Activated naive CD4-positive, alpha-beta T cell (primary cell): ENCODE data around the gene RASAL3.

Source experiments
- DNase-seq, 4 experiments: peaks; one replicate each; lab custom pipeline; 2025; lab: John Stamatoyannopoulos, UW

Gene RASAL3

DNA sequence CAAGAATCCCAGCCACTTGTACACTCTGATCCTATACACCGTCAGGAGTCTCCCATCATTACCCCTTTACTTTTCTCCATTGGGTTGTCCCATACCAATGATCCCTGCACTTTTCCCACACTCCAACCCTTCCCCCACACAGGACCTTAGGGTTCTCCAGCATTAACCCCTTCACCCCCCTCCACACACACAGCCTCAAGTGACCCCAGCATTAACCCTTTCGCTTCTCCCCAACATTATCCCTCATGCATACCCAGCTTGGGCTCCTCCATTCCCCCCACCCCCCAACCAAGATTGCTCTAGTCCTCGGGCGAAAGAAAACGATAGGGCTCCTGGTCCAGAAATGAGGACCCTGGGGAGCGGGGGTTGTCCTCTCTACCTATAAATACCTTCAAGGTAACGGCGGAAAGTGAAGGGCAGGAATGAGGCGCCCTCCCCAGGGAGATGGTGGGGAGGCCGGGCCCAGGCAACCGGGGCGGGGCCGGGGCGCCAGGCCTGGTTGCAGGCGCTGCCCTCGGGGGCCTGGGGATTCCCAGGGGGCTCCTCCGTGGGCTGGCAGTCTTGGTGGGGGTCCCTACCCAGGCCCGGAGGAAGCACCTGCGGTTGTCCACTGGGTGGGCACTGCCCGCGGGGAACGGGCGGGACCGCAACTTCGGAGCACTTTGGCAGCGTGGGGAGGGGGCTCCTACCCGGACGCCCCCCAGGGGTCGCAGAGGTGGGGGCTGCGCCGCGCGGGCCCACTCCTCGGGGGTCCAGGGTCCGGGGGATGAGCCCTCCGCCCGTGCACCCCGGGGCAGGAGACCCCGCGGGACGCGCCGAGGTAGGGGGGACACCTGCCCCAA lies 15.3 kb downstream of the RASAL3 start:
- DNase-seq, result no peak

DNA sequence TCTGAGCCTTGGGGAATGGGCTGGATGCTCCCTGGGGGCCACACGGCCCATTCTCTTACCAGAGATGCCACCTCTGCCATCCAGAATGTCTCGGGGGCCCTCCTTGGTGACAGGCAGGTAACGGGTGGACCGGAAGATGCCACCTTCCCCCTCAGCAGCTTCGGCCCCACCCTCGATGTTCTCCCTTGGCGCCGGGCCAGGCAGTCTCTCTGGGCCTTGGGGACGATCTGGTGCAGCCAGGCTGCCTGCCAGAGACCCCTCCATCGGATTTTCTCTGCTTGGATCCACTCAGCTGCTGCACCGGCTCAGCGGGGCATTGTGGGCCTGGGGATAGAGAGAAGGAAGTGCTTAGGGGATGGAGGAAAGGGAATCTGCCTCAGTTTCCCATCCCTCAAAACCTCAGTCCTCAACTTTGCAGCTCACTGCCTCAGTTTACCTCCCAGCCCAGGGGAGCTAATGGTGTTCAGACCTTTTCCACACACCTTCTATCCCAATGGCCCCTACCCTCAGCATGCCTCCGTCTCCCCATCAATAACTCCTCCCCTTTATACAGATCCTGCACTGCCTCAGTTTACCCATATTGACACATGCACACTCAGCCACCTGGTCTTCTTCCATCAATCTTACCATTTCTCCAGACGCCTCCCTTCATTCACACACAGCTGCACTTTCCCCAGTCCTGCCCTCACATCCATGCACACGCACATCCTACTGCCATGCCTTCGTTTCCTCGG lies 16.1 kb downstream of the RASAL3 start:
- DNase-seq, result no peak

- DNase-seq, result no peak
These were observed 17.3 kb downstream of the RASAL3 start for GRCh38 chr19:15447057-15447456.

GRCh38 chr19:15445807-15446376 lies 18.5 kb downstream of the RASAL3 start:
- DNase-seq, result no peak

DNA sequence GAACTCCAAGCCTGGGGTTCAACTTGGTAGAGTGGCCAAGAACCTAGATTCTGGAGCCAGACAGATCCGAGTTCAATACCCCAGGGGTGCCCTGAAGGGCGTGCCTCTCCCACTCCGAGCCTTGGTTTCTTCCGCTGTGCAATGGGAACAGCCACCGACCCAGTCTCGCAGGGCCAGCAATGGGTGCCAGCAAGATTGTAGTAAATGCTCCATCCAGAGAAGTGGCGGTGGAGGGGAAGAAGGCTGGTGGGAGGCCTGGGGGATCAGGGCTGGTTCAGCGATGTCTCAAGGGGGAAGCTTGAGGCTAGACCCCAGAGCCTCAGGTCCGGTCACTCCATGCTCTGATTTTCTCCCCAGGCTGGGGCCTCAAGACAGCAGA lies 19.1 kb downstream of the RASAL3 start:
- DNase-seq, result no peak

DNA sequence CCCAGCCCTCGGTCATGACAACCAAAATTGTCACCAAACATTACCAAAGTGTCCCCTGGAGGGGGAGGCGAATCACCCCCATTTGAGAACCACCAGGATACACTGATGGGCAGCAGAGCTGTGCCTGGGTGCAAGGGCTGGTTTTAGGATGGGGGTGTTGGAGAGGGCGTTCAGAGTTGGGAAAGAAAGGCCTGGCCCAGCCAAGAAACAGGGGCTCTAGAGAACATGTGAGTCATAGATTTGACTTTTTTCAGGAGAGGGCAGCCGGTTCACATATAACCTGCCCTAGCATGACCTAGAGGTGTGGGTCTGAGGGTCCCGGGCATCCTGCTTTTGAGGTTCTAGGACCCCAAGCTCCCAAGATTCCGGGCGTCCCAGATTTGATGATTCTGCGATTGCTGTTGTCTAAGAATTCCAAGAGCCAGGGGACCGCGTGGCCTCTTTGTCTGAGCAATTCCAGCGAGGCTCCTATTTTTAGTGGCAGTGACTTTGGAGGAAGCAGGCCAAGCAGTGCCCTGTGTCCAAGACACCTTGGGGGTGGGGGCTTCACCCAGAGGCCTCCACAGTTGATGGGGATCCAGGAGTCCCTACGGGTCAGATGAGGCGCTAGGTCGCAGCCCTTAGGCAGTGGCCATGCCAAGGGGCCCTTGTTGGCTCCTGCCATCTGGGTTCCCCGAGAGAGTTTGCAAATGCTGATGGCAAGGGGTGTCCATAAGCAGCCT lies 19.7 kb downstream of the RASAL3 start:
- DNase-seq, result no peak

DNA sequence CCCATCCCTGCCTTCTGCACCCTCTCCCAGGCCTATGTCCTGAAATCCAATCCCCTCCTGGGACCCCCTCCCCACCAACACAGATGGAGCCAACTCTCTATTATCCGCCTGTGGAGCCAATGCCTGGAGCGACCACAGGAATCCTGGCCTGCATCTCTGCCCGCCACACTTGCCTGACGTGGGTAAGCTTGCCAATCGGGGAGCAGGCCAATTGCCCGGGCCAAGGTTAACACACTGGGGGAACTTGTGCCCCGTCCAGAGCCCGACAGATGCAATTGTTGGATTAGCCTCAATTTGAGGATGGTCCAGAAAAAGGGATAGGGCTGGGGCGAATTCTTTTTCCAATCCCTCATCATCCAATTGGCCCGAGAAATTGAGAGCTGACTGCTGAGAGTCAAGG lies 20.5 kb downstream of the RASAL3 start:
- no peak for DNase-seq

DNA sequence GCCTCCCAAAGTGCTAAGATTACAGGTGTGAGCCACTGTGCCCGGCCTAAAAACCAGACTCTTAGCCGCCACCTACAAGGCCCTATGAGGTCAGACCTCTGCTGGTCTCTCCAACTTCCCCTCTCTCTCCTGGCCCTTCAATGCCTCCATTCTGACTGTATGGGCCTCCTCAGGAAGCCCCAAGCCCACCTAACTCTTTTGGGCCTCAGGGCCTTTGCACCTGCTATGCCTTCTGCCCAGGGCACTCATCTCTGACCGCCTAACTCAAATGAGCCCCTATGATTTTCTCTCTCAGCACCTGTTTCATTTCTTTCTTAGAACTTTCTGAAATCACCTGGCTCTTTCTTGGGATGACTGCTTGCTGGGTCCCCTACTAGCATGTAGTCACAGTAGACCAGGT lies 21.0 kb downstream of the RASAL3 start:
- no peak for DNase-seq

- no peak for DNase-seq
These were observed 22.0 kb downstream of the RASAL3 start for GRCh38 chr19:15442142-15442920.

- DNase-seq, result no peak
These were observed 23.0 kb downstream of the RASAL3 start for GRCh38 chr19:15441317-15441716.

GRCh38 chr19:15439821-15440641 lies 24.3 kb downstream of the RASAL3 start:
- no peak for DNase-seq

DNA sequence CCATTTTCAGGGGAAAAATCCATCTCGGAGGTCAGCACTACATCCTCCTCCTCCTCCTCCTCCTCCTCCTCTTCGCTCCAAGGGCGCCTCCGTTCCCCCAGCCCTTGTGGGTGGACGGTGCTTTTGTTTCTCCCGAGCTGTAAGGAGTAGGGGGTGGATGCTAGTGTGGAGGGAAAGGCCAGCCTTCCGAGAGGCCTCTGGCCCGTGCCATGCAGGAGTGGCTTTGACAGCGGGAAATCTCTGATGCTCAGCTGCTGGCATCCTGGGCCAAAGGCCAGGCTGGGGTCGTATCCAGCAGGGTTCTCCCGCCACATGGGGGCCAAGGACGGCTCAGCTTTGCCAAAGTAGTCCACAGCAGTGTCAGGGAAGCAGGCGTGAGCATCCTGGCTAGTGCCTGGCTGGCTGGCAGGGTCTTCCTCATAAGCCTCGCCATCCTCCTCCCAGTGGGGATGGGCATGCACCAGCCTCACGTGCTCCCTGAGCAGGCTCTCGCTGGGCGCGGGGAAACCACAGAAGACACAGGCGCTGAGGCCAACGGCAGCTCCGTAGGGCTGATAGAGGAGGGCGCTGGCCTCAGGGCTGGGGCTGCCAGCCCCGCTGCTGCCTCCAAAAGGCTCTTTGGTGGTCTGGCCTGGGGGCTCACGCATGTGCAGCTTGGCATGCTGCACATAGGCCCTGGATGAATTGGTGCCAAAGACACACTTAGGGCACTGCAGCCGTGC lies 25.1 kb downstream of the RASAL3 start:
- no peak for DNase-seq

DNA sequence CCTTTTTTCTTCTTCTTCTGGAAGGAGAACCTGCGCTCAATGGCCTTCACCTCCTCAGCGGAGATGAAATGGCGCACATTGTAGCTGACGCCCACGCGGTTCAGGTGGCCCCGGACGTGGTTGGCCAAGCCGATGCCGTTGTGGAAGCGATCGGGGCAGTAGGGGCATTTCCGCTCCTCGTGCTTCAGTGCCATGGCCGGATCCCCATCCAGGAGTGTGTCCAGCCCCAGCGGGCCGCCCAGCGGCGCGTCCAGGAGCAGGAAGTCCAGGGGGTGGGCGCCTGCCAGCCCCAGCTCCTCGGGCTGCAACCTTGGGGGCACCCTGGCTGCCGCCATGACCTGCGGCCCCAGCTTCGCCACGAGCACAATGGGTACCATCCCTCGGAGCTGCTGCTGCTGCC lies 25.8 kb downstream of the RASAL3 start:
- DNase-seq, result no peak

GRCh38 chr19:15438124-15438496 lies 26.2 kb downstream of the RASAL3 start:
- DNase-seq, result no peak

- DNase-seq, result no peak
These were observed 26.8 kb downstream of the RASAL3 start for GRCh38 chr19:15437355-15438123.

GRCh38 chr19:15436826-15437110 lies 27.6 kb downstream of the RASAL3 start:
- no peak for DNase-seq

DNA sequence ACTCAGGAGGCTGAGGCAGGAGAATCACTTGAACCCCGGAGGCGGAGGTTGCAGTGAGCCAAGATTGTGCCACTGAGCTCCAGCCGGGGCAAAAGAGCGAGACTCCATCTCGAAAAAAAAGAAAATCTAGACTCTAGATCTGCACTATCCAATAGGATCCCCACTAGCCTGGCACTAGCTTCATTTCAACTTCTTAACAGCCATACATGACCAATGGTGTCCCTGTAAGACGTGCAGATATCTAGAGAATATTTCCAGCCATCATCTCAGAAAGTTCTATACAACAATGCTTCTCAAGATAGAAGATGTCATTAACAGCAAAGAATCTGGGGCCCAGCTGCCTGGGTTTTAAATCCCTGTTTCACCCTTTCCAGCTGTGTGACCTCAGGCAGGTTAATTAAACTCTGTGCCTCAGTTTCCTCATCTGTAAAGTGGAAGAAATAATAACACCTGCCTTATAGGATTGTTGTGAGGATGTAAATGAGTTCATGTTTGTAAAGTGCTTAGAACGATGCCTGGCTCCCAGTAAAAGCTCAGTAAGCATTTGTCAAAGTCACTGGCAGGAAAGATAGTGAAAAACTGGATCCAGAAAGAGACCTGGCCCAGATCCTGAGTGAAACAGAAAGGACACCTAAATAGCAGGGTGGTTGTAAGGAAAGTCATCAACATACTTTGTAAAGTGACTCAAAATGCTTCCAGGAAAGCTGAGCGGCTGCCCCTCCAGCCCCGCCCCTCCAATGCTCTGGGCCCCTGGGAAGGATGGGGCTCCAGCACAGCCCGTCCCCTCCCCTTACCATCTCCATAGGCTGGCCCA lies 28.1 kb downstream of the RASAL3 start:
- DNase-seq, result no peak

GRCh38 chr19:15433519-15434069 lies 30.8 kb downstream of the RASAL3 start:
- DNase-seq, result no peak
